ENCODE results near the gene MPL. TPM values are rescaled to one million over a fixed set of nuclear protein-coding genes. Genes with fewer than 3 reads are reported as not detected.

The MPL gene
- total RNA-seq, 1 donor from 2014 or later = not detected

- DNase-seq (ENCODE audit: low spot score in 2 of 2) (no peak), FAIRE-seq (no peak)
These were observed 31.5 kb upstream of the MPL start for GRCh38 chr1:43305926-43306687.

- FAIRE-seq = no peak
These were observed 30.7 kb upstream of the MPL start for GRCh38 chr1:43306688-43307457.

GRCh38 chr1:43307458-43308158 lies 30.0 kb upstream of the MPL start:
- FAIRE-seq (no peak), DNase-seq (ENCODE audit: low spot score in 2 of 2) (no peak)

More at GRCh38 chr1:43306688-43307457, 30.7 kb upstream of the MPL start:
- DNase-seq (ENCODE audit: low spot score in 2 of 2) = no peak

- no peak for DNase-seq (ENCODE audit: low spot score in 2 of 2)
- no peak for FAIRE-seq
These were observed 28.8 kb upstream of the MPL start for GRCh38 chr1:43308635-43309404.

- no peak for DNase-seq (ENCODE audit: low spot score in 2 of 2)
- no peak for FAIRE-seq
These were observed 28.1 kb upstream of the MPL start for GRCh38 chr1:43309405-43310025.

- FAIRE-seq (no peak), DNase-seq (ENCODE audit: low spot score in 2 of 2) (no peak)
These were observed 26.1 kb upstream of the MPL start for GRCh38 chr1:43311521-43311920.

- FAIRE-seq = no peak
- DNase-seq (ENCODE audit: low spot score in 2 of 2) = no peak
These were observed 25.4 kb upstream of the MPL start for GRCh38 chr1:43312212-43312623.

GRCh38 chr1:43312663-43313515 lies 24.7 kb upstream of the MPL start:
- no peak for FAIRE-seq
- DNase-seq (ENCODE audit: low spot score in 2 of 2) = no peak

GRCh38 chr1:43313771-43314170 lies 23.8 kb upstream of the MPL start:
- DNase-seq (ENCODE audit: low spot score in 2 of 2) (no peak), FAIRE-seq (no peak)

- no peak for DNase-seq (ENCODE audit: low spot score in 2 of 2)
These were observed 23.4 kb upstream of the MPL start for GRCh38 chr1:43314233-43314632.

GRCh38 chr1:43315481-43315880 lies 22.1 kb upstream of the MPL start:
- DNase-seq (ENCODE audit: low spot score in 2 of 2) (no peak), FAIRE-seq (no peak)

More at GRCh38 chr1:43314233-43314632, 23.4 kb upstream of the MPL start:
- no peak for FAIRE-seq

- no peak for FAIRE-seq
- no peak for DNase-seq (ENCODE audit: low spot score in 2 of 2)
These were observed 21.5 kb upstream of the MPL start for GRCh38 chr1:43315963-43316737.

GRCh38 chr1:43316738-43317520 lies 20.7 kb upstream of the MPL start:
- DNase-seq (ENCODE audit: low spot score in 2 of 2) (no peak), FAIRE-seq (no peak)

GRCh38 chr1:43317817-43318471 lies 19.7 kb upstream of the MPL start:
- no peak for DNase-seq (ENCODE audit: low spot score in 2 of 2)
- no peak for FAIRE-seq

GRCh38 chr1:43318831-43319230 lies 18.8 kb upstream of the MPL start:
- FAIRE-seq (no peak), DNase-seq (ENCODE audit: low spot score in 2 of 2) (no peak)

- DNase-seq (ENCODE audit: low spot score in 2 of 2) (no peak), FAIRE-seq (no peak)
These were observed 18.3 kb upstream of the MPL start for GRCh38 chr1:43319288-43319687.

- DNase-seq (ENCODE audit: low spot score in 2 of 2) (no peak), FAIRE-seq (no peak)
These were observed 17.9 kb upstream of the MPL start for GRCh38 chr1:43319766-43320165.

Data from frontal cortex (tissue), 4 donors.